Stomach smooth muscle (tissue), 2 donors: ENCODE data around the gene IFI16.

Experiments
- H3K27ac ChIP-seq: one replicate; pipeline ENCODE4 v1.7.0; 2013; ENCODE audit warnings: mild to moderate bottlenecking, low read length, inconsistent platforms
- H3K27me3 ChIP-seq, 2 donors: one replicate each; pipeline ENCODE4 v1.7.0; 2013; ENCODE audit warnings: low read length in 2 of 2; ENCODE audit not compliant: insufficient read depth in 2 of 2, control insufficient read depth in 1 of 2
- H3K36me3 ChIP-seq, 2 donors: one replicate each; pipeline ENCODE4 v1.7.0; 2013; ENCODE audit warnings: low read length in 2 of 2; ENCODE audit not compliant: control insufficient read depth in 2 of 2, insufficient read depth in 2 of 2
- H3K4me1 ChIP-seq: one replicate; pipeline ENCODE4 v1.7.0; 2013; ENCODE audit warnings: low read length; ENCODE audit not compliant: control insufficient read depth, insufficient read depth
- H3K4me3 ChIP-seq, 2 donors: one replicate each; pipeline ENCODE4 v1.7.0; 2013; ENCODE audit warnings: low read length in 2 of 2
- H3K9ac ChIP-seq, 2 donors: one replicate each; pipeline ENCODE4 v1.7.0; 2013; ENCODE audit warnings: low read length in 2 of 2, mild to moderate bottlenecking in 1 of 2
- H3K9me3 ChIP-seq, 2 donors: one replicate each; pipeline ENCODE4 v1.7.0; 2013; ENCODE audit warnings: low read length in 2 of 2; ENCODE audit not compliant: control insufficient read depth in 2 of 2
- donor health status: healthy.
- donor health status: Pancreatic carcinoma.

IFI16 gene

DNA sequence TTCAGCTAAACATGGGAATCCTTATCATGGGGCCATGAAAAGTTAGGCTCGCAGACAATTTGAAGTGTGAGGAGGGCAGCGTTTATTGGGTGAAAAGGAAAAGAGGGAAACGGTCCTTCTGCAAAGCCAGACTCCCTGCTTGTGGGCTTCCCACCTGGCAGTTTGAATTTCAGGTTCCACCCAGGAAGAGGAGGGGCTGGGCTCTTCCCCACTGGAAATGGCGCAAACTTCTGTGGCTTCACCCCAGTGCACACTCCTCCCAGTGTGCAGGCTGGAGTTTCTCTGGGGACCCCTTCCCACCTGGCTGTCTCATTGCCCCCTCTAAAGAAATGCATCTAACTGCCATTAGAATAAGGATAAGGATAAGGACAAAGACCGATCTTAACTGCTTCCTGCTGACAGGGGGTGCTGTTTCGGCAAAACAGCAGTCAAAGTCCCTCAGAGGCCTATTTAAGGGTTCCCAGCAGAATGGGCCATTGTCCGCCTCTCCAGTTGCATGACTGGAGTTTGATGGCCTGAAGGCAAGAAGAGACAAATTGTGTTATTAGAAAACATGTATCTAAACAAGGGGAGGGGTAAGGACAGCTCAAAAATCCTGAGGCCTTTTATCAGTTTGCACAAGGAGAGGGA is 46.5 kb downstream of the IFI16 start:
- Histone ChIP-seq H3K36me3 (peaks cover 2 to 14% of the 10 kb centered on the region in 2 donors), H3K4me3 (no peak overlapping the region), H3K27me3 (no peaks in the 10 kb centered on the region), H3K27ac (no peak overlapping the region), H3K9me3 (no peaks in the 10 kb centered on the region), H3K9ac (no peak overlapping the region), H3K4me1 (no peaks in the 10 kb centered on the region)

DNA sequence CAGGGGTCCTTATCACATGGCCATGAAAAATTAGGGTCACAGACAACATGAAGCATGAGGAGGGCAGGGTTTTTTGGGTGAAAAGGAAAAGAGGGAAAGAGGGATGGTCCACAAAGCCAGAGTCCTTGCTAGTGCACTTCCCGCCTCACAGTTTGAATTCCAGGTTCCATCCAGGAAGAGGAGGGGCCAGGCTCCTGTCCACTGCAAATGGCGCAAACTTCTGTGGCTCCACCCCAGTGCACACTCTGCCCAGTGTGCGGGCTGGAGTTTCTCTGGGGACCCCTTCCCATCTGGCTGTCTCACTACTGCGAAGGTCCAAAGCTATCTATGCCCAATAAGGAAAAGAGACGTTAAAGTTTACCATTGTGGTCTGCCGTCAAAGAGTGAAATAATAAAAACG is 49.0 kb downstream of the IFI16 start:
- H3K4me3 ChIP-seq = no peak overlapping the region
- H3K27me3 ChIP-seq = no peaks in the 10 kb centered on the region
- H3K9ac ChIP-seq = no peak overlapping the region
- no peaks in the 10 kb centered on the region for H3K9me3 ChIP-seq
- H3K27ac ChIP-seq = no peak overlapping the region
- H3K36me3 ChIP-seq = peaks cover 2 to 8% of the 10 kb centered on the region in 2 donors
- no peaks in the 10 kb centered on the region for H3K4me1 ChIP-seq

DNA sequence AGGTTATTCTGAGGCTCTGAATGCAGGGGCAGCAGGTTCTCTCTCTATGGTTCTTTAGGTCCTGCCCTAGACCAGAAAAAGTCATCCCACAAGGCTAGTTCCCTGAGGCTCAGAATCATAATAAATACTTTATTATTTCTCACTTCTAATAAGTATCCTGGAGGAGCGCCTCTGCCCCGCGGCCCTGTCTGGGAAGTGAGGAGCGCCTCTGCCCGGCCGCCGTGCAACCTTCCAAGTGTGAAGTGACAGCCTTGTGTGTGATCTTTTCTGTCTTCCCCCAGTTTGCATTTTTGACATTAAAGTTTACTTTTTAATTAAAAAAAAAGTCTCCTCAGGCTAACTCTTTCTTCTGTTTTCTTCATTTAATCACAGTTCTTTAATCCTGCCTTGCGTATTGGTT is 55.4 kb downstream of the IFI16 start:
- H3K4me1 ChIP-seq = peaks cover 2% of the 10 kb centered on the region
- no peak overlapping the region for H3K27ac ChIP-seq
- no peak overlapping the region for H3K4me3 ChIP-seq
- no peaks in the 10 kb centered on the region for H3K9me3 ChIP-seq
- H3K9ac ChIP-seq = no peak overlapping the region
- no peaks in the 10 kb centered on the region for H3K27me3 ChIP-seq
- no peaks in the 10 kb centered on the region for H3K36me3 ChIP-seq

GRCh38 chr1:159066108-159066507 is 56.4 kb downstream of the IFI16 start:
- no peak overlapping the region for H3K27ac ChIP-seq
- H3K27me3 ChIP-seq = no peaks in the 10 kb centered on the region
- H3K9ac ChIP-seq = no peak overlapping the region
- no peak overlapping the region for H3K4me3 ChIP-seq
- no peaks in the 10 kb centered on the region for H3K9me3 ChIP-seq
- H3K36me3 ChIP-seq = no peaks in the 10 kb centered on the region
- peaks cover 2% of the 10 kb centered on the region for H3K4me1 ChIP-seq

GRCh38 chr1:159067699-159068621 is 58.3 kb downstream of the IFI16 start:
- H3K27ac ChIP-seq = no peak overlapping the region
- H3K36me3 ChIP-seq = no peaks in the 10 kb centered on the region
- H3K4me3 ChIP-seq = no peak overlapping the region
- peaks cover 2% of the 10 kb centered on the region for H3K4me1 ChIP-seq
- H3K27me3 ChIP-seq = no peaks in the 10 kb centered on the region
- H3K9ac ChIP-seq = no peak overlapping the region
- H3K9me3 ChIP-seq = no peaks in the 10 kb centered on the region

DNA sequence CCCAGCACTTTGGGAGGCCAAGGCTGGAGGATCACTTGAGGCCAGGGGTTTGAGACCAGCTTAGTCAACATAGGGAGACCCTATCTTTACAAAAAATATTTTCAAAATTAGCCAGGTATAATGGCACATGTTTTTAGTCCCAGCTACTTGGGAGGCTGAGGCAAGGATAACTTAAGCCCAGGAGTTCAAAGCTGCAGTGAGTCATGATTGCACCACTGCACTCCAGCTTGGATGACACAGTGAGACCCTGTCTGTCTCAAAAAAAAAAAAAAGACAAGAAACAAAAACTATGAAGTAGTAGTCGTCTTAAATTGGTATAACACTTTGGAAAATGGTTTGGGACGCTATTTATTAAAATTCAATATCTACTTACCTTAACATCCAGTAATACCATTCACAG is 59.2 kb downstream of the IFI16 start:
- H3K9ac ChIP-seq = no peak overlapping the region
- H3K4me3 ChIP-seq = no peak overlapping the region
- H3K9me3 ChIP-seq = no peaks in the 10 kb centered on the region
- H3K27me3 ChIP-seq = no peaks in the 10 kb centered on the region
- H3K36me3 ChIP-seq = no peaks in the 10 kb centered on the region
- no peak overlapping the region for H3K27ac ChIP-seq
- peaks cover 2% of the 10 kb centered on the region for H3K4me1 ChIP-seq

DNA sequence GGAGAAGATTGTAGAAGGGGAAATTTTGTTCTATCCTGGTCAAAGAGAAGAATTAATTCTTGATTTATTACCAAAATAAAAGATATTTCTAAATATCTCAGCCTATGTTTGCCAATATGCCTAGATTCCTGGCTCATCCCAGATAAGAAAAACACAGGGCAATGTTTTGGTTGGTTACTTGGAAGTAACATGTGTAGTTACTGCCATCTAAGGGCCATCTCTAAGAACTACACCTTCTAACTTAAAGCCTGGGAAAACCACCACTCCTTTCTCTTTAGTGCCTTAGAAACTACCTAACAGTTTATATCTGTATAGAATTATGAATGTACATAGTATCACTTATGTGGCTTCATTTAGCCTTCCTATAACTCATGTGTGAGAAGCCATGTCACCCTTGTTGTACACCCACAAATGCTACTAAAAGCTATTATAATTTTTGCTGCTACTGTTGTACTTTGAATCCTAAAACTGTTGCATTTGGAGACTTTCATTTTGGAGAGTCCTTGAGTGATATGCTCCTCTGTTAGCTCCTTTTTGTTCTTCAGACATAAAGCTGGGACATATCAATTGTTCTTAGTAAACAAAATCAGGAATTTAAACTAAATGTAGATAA is 62.4 kb downstream of the IFI16 start:
- no peak overlapping the region for H3K4me3 ChIP-seq
- H3K4me1 ChIP-seq = peaks cover 2% of the 10 kb centered on the region
- H3K36me3 ChIP-seq = no peaks in the 10 kb centered on the region
- H3K9ac ChIP-seq = no peak overlapping the region
- no peaks in the 10 kb centered on the region for H3K9me3 ChIP-seq
- no peaks in the 10 kb centered on the region for H3K27me3 ChIP-seq
- no peak overlapping the region for H3K27ac ChIP-seq

DNA sequence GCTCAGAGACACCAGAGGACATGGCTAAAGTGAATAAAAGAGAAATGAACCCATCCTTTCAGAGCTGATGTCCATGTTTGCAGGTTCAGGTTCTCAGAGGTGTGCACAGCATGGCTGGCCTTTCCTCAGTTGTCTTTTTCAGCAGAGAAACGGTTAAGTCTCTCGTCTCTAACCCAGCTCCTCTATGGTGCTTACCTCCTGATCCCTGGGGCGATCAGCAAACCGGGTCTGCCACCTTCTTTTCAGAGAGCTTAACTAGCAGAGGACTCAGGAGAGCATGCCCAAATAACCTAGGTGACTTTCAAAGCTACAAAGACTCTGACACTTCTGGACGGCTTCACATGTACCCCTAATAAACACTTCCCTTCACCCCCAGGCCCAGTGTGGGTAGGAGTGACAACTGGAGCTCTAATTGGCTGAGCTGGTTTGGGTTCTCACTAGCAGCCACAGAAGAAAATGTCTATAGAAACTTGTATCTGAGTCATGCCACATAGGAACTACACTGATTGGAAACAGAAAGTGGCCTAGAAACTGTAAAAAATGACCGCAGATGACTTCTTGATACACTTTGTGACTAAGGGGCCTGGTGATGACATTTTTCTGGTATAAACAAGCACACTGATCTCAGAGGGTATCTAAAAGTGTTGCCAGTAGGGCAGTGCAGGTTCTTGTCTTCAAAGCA is 66.9 kb downstream of the IFI16 start, which contains the start of gene AIM2:
AIM2 (minus strand) TSS at position 329 of the 682 bp plus-strand sequence. CDS start 3,267 bp downstream, outside the sequence.
- Histone ChIP-seq H3K36me3 (no peaks in the 10 kb centered on the region), H3K27me3 (no peaks in the 10 kb centered on the region), H3K4me3 (no peak within 1 kb of the TSS), H3K4me1 (no peaks in the 10 kb centered on the region), H3K9me3 (no peaks in the 10 kb centered on the region), H3K9ac (no peak within 1 kb of the TSS), H3K27ac (no peak within 1 kb of the TSS)

- H3K4me1 ChIP-seq = no peaks in the 10 kb centered on the region
- no peaks in the 10 kb centered on the region for H3K9me3 ChIP-seq
- H3K36me3 ChIP-seq = no peaks in the 10 kb centered on the region
- H3K27me3 ChIP-seq = no peaks in the 10 kb centered on the region
- no peak overlapping the region for H3K4me3 ChIP-seq
- H3K27ac ChIP-seq = no peak overlapping the region
- H3K9ac ChIP-seq = no peak overlapping the region
Measured at GRCh38 chr1:159077120-159077961, 67.6 kb downstream of the IFI16 start.

DNA sequence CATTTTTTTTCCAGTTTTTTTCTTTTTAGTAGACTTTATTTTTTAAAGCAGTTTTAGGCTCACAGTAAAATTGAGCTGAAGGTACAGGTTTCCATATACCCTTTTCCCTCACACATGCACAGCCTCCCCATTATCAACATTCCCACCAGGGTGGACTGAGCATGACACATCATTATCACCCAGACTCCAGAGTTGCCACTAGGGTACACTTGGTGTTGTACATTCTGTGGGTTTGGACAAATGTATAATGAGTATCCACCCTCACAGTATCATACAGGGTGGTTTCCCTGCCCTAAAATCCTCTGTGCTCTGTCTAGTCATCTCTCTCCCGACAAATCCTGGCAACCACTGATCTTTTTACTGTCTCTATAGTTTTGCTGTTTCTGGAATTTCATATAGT is 69.8 kb downstream of the IFI16 start:
- Histone ChIP-seq H3K4me1 (no peaks in the 10 kb centered on the region), H3K27ac (no peak overlapping the region), H3K36me3 (no peaks in the 10 kb centered on the region), H3K9me3 (no peaks in the 10 kb centered on the region), H3K4me3 (no peak overlapping the region), H3K27me3 (no peaks in the 10 kb centered on the region), H3K9ac (no peak overlapping the region)
